Retinal pigment epithelial cell (primary cell): Measurements from ENCODE around the gene RANGAP1.

Source experiments
- DNase-seq: peaks from one replicate; pipeline ENCODE4 v3.0.0-alpha.2; 2010; ENCODE audit warnings: low read depth
- H3K4me3 ChIP-seq: 2 replicates; pipeline ENCODE4 v1.5.1; 2011; ENCODE audit warnings: mild to moderate bottlenecking, low read length, control low read depth, moderate library complexity
- CTCF ChIP-seq: conservative IDR thresholded peaks from 2 replicates; pipeline ENCODE4 v1.5.1; 2011; ENCODE audit warnings: low read depth, low read length, control low read depth, inconsistent platforms

Gene RANGAP1

GRCh38 chr22:41249442-41249841 is 36.5 kb downstream of the RANGAP1 start:
- H3K4me3 ChIP-seq: no peak overlapping the region
- no peak for TF ChIP-seq CTCF
- DNase-seq: no peak

GRCh38 chr22:41248758-41249157 is 37.2 kb downstream of the RANGAP1 start:
- no peak overlapping the region for H3K4me3 ChIP-seq
- DNase-seq: no peak
- TF ChIP-seq CTCF: no peak

GRCh38 chr22:41248314-41248713 is 37.7 kb downstream of the RANGAP1 start:
- TF ChIP-seq CTCF: no peak
- DNase-seq: no peak
- no peak overlapping the region for H3K4me3 ChIP-seq

- TF ChIP-seq CTCF: no peak
Observed at GRCh38 chr22:41247703-41248102, 38.3 kb downstream of the RANGAP1 start.

GRCh38 chr22:41245917-41246499 is 40.0 kb downstream of the RANGAP1 start:
- no peak overlapping the region for H3K4me3 ChIP-seq
- DNase-seq: no peak
- peak; percentile 7 for TF ChIP-seq CTCF

More at GRCh38 chr22:41247703-41248102, 38.3 kb downstream of the RANGAP1 start:
- DNase-seq: no peak
- H3K4me3 ChIP-seq: no peak overlapping the region

GRCh38 chr22:41243361-41243760 is 42.6 kb downstream of the RANGAP1 start:
- peak; percentile 52 for DNase-seq
- H3K4me3 ChIP-seq: no peak overlapping the region
- no peak for TF ChIP-seq CTCF

GRCh38 chr22:41242396-41243117 is 43.4 kb downstream of the RANGAP1 start:
- H3K4me3 ChIP-seq: no peak overlapping the region
- DNase-seq: no peak
- no peak for TF ChIP-seq CTCF
